Glutamatergic neuron (in vitro differentiated cells): ENCODE data around the gene SPATA12. TPM values are rescaled to one million over a fixed set of nuclear protein-coding genes. Genes with fewer than 3 reads are reported as not detected.

Experiments used
- DNase-seq: peaks from one replicate; pipeline ENCODE4 v3.0.0; 2022
- H3K27ac Mint-ChIP-seq: one replicate; pipeline ENCODE4 v1.8.0; 2020; ENCODE audit warnings: mild to moderate bottlenecking, mixed read lengths, inconsistent platforms; ENCODE audit not compliant: unreplicated experiment
- H3K27me3 Mint-ChIP-seq: one replicate; pipeline ENCODE4 v1.8.0; 2020; ENCODE audit warnings: mild to moderate bottlenecking, moderate library complexity, mixed read lengths, inconsistent platforms; ENCODE audit not compliant: unreplicated experiment
- H3K36me3 Mint-ChIP-seq: one replicate; pipeline ENCODE4 v1.8.0; 2020; ENCODE audit warnings: mild to moderate bottlenecking, mixed read lengths, inconsistent platforms; ENCODE audit not compliant: unreplicated experiment
- H3K4me1 Mint-ChIP-seq: one replicate; pipeline ENCODE4 v1.8.0; 2020; ENCODE audit warnings: mild to moderate bottlenecking, low read depth, mixed read lengths, inconsistent platforms; ENCODE audit not compliant: unreplicated experiment
- H3K4me3 Mint-ChIP-seq: one replicate; pipeline ENCODE4 v1.8.0; 2020; ENCODE audit warnings: mild to moderate bottlenecking, mixed read lengths, inconsistent platforms; ENCODE audit not compliant: unreplicated experiment
- H3K9me3 Mint-ChIP-seq: one replicate; pipeline ENCODE4 v1.8.0; 2020; ENCODE audit warnings: mild to moderate bottlenecking, moderate library complexity, mixed read lengths, inconsistent platforms; ENCODE audit not compliant: unreplicated experiment
- CTCF ChIP-seq: fragments of 200-600 bp; sonication (generic); IDR thresholded peaks from one replicate; pipeline ENCODE4 v1.5.0; 2021; ENCODE audit not compliant: partially characterized antibody, unreplicated experiment
- total RNA-seq: library from RNA; stranded (reverse); fragmentation: NEBNext Ultra II Directional; extraction: Animal tissue kit (Norgen Biotek cat#: 25700); gene quantifications from one replicate; pipeline ENCODE4 v1.2.1, GENCODE V29; 2021; ENCODE audit not compliant: unreplicated experiment

Gene SPATA12
- total RNA-seq, 1 donor from 2014 or later = not detected

DNA sequence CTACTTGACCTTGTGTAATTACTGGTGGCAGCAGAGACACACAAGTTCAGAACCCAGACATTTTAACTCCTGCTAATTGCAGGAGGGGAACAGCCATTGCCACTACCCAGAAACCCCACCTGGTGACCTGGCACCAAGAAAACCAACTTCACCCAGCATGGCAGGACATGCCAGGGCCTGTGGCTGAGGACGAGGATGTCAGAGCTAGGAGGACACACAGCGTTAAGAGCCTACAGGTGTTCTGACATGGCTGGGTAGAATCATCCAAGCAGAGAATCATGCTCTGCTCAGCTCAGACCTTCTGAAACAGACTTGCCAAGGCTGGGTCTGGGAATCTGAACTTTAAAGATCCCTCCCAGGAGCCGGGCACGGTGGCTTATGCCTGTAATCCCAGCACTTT is 11.7 kb upstream of the SPATA12 start:
- Mint-ChIP-seq H3K9me3 (no peaks in the 10 kb centered on the region), H3K4me3 (no peak overlapping the region), H3K27ac (no peak overlapping the region), H3K27me3 (peaks cover 2% of the 10 kb centered on the region), H3K36me3 (no peaks in the 10 kb centered on the region), H3K4me1 (no peaks in the 10 kb centered on the region)
- TF ChIP-seq CTCF = no peak
- no peak for DNase-seq

DNA sequence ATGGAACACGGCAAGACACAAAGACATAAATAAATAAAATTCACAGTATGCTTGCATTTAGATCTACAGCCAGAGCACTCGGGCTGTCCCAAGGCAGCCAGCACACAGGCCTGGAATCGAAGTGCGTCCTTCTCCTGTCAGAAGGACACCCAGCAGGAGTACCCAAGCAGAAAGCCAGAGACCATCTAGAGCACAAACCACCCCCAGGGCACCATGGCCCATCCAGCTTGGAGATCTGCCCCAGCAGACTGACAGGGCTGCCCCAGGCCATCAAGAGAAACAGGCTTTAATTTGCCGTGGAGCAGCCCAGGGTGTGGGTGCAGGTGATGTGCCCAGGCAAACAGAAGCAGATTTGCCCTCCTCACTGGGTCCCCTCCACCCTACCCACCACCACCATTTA is 7.8 kb upstream of the SPATA12 start:
- H3K4me1 Mint-ChIP-seq = no peaks in the 10 kb centered on the region
- no peak for DNase-seq
- H3K27me3 Mint-ChIP-seq = no peaks in the 10 kb centered on the region
- TF ChIP-seq CTCF = no peak
- no peaks in the 10 kb centered on the region for H3K9me3 Mint-ChIP-seq
- H3K4me3 Mint-ChIP-seq = no peak overlapping the region
- no peaks in the 10 kb centered on the region for H3K36me3 Mint-ChIP-seq
- H3K27ac Mint-ChIP-seq = no peak overlapping the region

GRCh38 chr3:57053122-57053521 is 7.3 kb upstream of the SPATA12 start:
- no peaks in the 10 kb centered on the region for H3K36me3 Mint-ChIP-seq
- no peak for DNase-seq
- H3K9me3 Mint-ChIP-seq = no peaks in the 10 kb centered on the region
- H3K4me1 Mint-ChIP-seq = no peaks in the 10 kb centered on the region
- no peak overlapping the region for H3K4me3 Mint-ChIP-seq
- no peak overlapping the region for H3K27ac Mint-ChIP-seq
- no peak for TF ChIP-seq CTCF
- no peaks in the 10 kb centered on the region for H3K27me3 Mint-ChIP-seq

DNA sequence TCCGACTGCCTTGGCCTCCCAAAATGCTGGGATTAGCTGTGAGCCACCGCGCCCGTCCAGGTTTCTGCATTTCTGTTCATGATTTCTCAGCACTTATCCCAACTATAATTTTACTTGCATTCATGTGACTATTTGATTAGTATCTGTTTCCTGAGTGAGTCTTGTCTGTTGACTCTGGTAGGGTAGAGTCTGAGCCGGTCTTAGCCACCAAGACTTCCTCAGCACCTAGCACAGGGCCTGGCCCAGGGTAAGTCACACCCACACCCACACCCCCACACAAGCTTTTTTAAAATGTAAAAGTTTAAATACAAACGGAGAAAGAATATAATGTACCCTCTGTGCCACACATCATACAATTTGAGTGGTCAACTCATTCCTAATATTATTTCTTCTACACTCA is 3.1 kb upstream of the SPATA12 start:
- H3K4me1 Mint-ChIP-seq = no peaks in the 10 kb centered on the region
- no peaks in the 10 kb centered on the region for H3K9me3 Mint-ChIP-seq
- H3K27me3 Mint-ChIP-seq = no peaks in the 10 kb centered on the region
- no peak for TF ChIP-seq CTCF
- H3K27ac Mint-ChIP-seq = no peak overlapping the region
- no peak for DNase-seq
- no peaks in the 10 kb centered on the region for H3K36me3 Mint-ChIP-seq
- no peak overlapping the region for H3K4me3 Mint-ChIP-seq

- H3K4me3 Mint-ChIP-seq = no peak overlapping the region
- no peaks in the 10 kb centered on the region for H3K9me3 Mint-ChIP-seq
- no peak for DNase-seq
- H3K36me3 Mint-ChIP-seq = no peaks in the 10 kb centered on the region
- TF ChIP-seq CTCF = no peak
- H3K27ac Mint-ChIP-seq = no peak overlapping the region
- H3K4me1 Mint-ChIP-seq = no peaks in the 10 kb centered on the region
- no peaks in the 10 kb centered on the region for H3K27me3 Mint-ChIP-seq
Measured at GRCh38 chr3:57059411-57059810, 1.1 kb upstream of the SPATA12 start.
